HCT116 (cell line): ENCODE measurements around the gene PPP1CC. TPM values are rescaled to one million over a fixed set of nuclear protein-coding genes. Genes with fewer than 3 reads are reported as not detected.

Experiments
- ATAC-seq: fragments of 200-7000 bp; cut with Tn5 transposase; 2 replicates; pipeline ENCODE4 v1.9.1; 2020; ENCODE audit warnings: mild to moderate bottlenecking, moderate library complexity
- BruUV-seq: library from RNA; stranded (reverse); fragments of 400-500 nt; replicated peaks from 2 replicates; lab custom pipeline; 2021; lab: Mats Ljungman, UMichigan
- CTCF ChIA-PET: fragments of 300-600 bp; sonication (Branson Sonifier 250); formaldehyde crosslinking; loops from one replicate; lab custom pipeline; 2021; ENCODE audit warnings: antibody characterized with exemption; lab: Charles Lee
- POLR2A ChIA-PET: fragments of 300-600, 350-600 bp; sonication (Branson Sonifier 250); formaldehyde crosslinking; loops from one replicate; lab custom pipeline; 2021; ENCODE audit warnings: antibody characterized with exemption; lab: Charles Lee
- RAD21 ChIA-PET, 2 experiments: fragments of 300-600 bp; sonication (Branson Sonifier 250); formaldehyde crosslinking; loops; one replicate each; lab custom pipeline; 2023; ENCODE audit warnings: low total read pairs in 2 of 2; ENCODE audit not compliant: uncharacterized antibody in 2 of 2, unreplicated experiment in 2 of 2, low non-redundant PET in 1 of 2; lab: Charles Lee
- DNase-seq: peaks from one replicate; pipeline ENCODE4 v3.0.0-alpha.2; 2010; ENCODE audit warnings: low read depth, low spot score
- H2AFZ ChIP-seq: fragments of 200-600 bp; shearing (Covaris generic), sonication (generic); 2 replicates; pipeline ENCODE4 v1.6.1; 2017; ENCODE audit warnings: low read depth, mixed run types, mixed read lengths, antibody characterized with exemption, low read length; ENCODE audit not compliant: poor library complexity, severe bottlenecking
- H3K27ac ChIP-seq: 2 replicates; pipeline ENCODE4 v1.5.1; 2012; ENCODE audit warnings: low read depth, low read length
- H3K27me3 ChIP-seq: fragments of 200-600 bp; sonication (generic); 2 replicates; pipeline ENCODE4 v1.6.1; 2016; ENCODE audit warnings: mixed run types, low read length, mixed read lengths; ENCODE audit not compliant: insufficient read depth
- H3K36me3 ChIP-seq, 2 experiments: fragments of 200-500 bp in 1 of 2; fragments of 200-600 bp in 1 of 2; sonication (Bioruptor generic) in 1 of 2; sonication (generic) in 1 of 2; 2 replicates each; pipeline versions ENCODE4 v1.5.1 to v1.6.1; 2014 to 2016; ENCODE audit warnings: low read length in 2 of 2, inconsistent platforms in 1 of 2, mixed read lengths in 1 of 2, mixed run types in 1 of 2; ENCODE audit not compliant: insufficient read depth in 2 of 2, control insufficient read depth in 1 of 2
- H3K4me1 ChIP-seq, 2 experiments: fragments of 200-600 bp in 1 of 2; sonication (generic) in 1 of 2; 2 replicates each; pipeline versions ENCODE4 v1.5.1 to v1.6.1; 2012 to 2017; ENCODE audit warnings: low read length in 2 of 2, inconsistent platforms in 1 of 2, mild to moderate bottlenecking in 1 of 2, mixed read lengths in 1 of 2, mixed run types in 1 of 2, moderate library complexity in 1 of 2; ENCODE audit not compliant: insufficient read depth in 2 of 2, control insufficient read depth in 1 of 2
- H3K4me2 ChIP-seq: fragments of 200-600 bp; sonication (generic); 2 replicates; pipeline ENCODE4 v1.6.1; 2017; ENCODE audit warnings: mixed run types, low read length, mixed read lengths
- H3K4me3 ChIP-seq, 2 experiments: fragments of 200-600 bp in 1 of 2; sonication (generic) in 1 of 2; replicated peaks in 1 of 2; 2 replicates each; pipeline ENCODE4 v1.5.1; 2011 to 2016; ENCODE audit warnings: low read length in 2 of 2, control low read depth in 1 of 2, low read depth in 1 of 2, mild to moderate bottlenecking in 1 of 2, mixed read lengths in 1 of 2, mixed run types in 1 of 2
- H3K79me2 ChIP-seq: fragments of 200-600 bp; sonication (generic); 2 replicates; pipeline ENCODE4 v1.6.1; 2017; ENCODE audit warnings: mild to moderate bottlenecking, mixed run types, low read length, moderate library complexity, mixed read lengths; ENCODE audit not compliant: insufficient read depth
- H3K9ac ChIP-seq: fragments of 200-600 bp; sonication (generic); 2 replicates; pipeline ENCODE4 v1.6.1; 2016; ENCODE audit warnings: low read length, mixed read lengths
- H3K9me2 ChIP-seq: fragments of 200-600 bp; sonication (generic), shearing (Covaris generic); 2 replicates; pipeline ENCODE4 v1.6.1; 2017; ENCODE audit warnings: mixed run types, mild to moderate bottlenecking, moderate library complexity; ENCODE audit not compliant: insufficient read depth
- H3K9me3 ChIP-seq, 2 experiments: fragments of 200-500 bp in 1 of 2; fragments of 200-600 bp in 1 of 2; sonication (Bioruptor generic) in 1 of 2; sonication (generic) in 1 of 2; 2 replicates each; pipeline ENCODE4 v1.6.1; 2014 to 2017; ENCODE audit warnings: low read length in 2 of 2, mixed read lengths in 2 of 2, inconsistent platforms in 1 of 2, low read depth in 1 of 2, mild to moderate bottlenecking in 1 of 2, mixed run types in 1 of 2, moderate library complexity in 1 of 2; ENCODE audit not compliant: control insufficient read depth in 1 of 2, insufficient read depth in 1 of 2
- H4K20me1 ChIP-seq: fragments of 200-600 bp; sonication (generic), shearing (Covaris generic); 2 replicates; pipeline ENCODE4 v1.6.1; 2017; ENCODE audit warnings: mixed run types, mild to moderate bottlenecking, moderate library complexity; ENCODE audit not compliant: insufficient read depth
- CBX3 ChIP-seq: IDR thresholded peaks from 2 replicates; pipeline ENCODE4 v1.6.1; 2012; ENCODE audit warnings: low read depth
- FOSL1 ChIP-seq: IDR thresholded peaks from 2 replicates; pipeline ENCODE4 v1.6.1; 2012; ENCODE audit warnings: low read depth
- RAD21 ChIP-seq: IDR thresholded peaks from 2 replicates; pipeline ENCODE4 v1.6.1; 2012; ENCODE audit warnings: low read depth, mild to moderate bottlenecking
- SIN3A ChIP-seq: IDR thresholded peaks from 2 replicates; pipeline ENCODE4 v1.6.1; 2012; ENCODE audit warnings: low read depth
- SP1 ChIP-seq: IDR thresholded peaks from 2 replicates; pipeline ENCODE4 v1.6.1; 2012; ENCODE audit warnings: low read depth
- TCF7L2 ChIP-seq: IDR thresholded peaks from 2 replicates; pipeline ENCODE4 v1.7.0; 2011; ENCODE audit warnings: borderline replicate concordance, inconsistent platforms; ENCODE audit not compliant: insufficient read depth, insufficient read length; ENCODE audit errors: extremely low read depth
- YY1 ChIP-seq: IDR thresholded peaks from 2 replicates; pipeline ENCODE4 v1.6.1; 2011; ENCODE audit warnings: low read length, low read depth, moderate library complexity, mild to moderate bottlenecking; ENCODE audit not compliant: insufficient replicate concordance; ENCODE audit errors: extremely low read depth
- ZFX ChIP-seq: fragments of 450-650 bp; IDR thresholded peaks from 2 replicates; pipeline ENCODE4 v1.6.1; 2017
- intact Hi-C: fragments of 100-400 bp; cut with micrococcal nuclease; formaldehyde crosslinking; loops from 2 replicates; pipeline ENCODE4 v1.10.0; 2022
- total RNA-seq: library from RNA; stranded (reverse); gene quantifications from one replicate; pipeline ENCODE4 v1.2.1, GENCODE V29; 2021; ENCODE audit not compliant: unreplicated experiment

Gene PPP1CC
- total RNA-seq, 1 experiment from 2014 or later = 248 TPM

- no peaks in the 10 kb centered on the region for H3K36me3 ChIP-seq
- H2AFZ ChIP-seq = no peak overlapping the region
- H3K4me2 ChIP-seq = no peak overlapping the region
- no peak overlapping the region for H3K27ac ChIP-seq
- RAD21 ChIA-PET = no interaction called here
- no peak for TF ChIP-seq TCF7L2
- TF ChIP-seq SP1 = no peak
- TF ChIP-seq, all 23 proteins: peak for 0
- Histone ChIP-seq H3K4me3 (no peak overlapping the region), H3K9me3 (no peaks in the 10 kb centered on the region), H3K9me2 (no peaks in the 10 kb centered on the region), H3K27me3 (0 out of 2 replicates have a peak, but pooled peaks cover 5% of the 10 kb centered on the region), H4K20me1 (no peaks in the 10 kb centered on the region), H3K79me2 (no peaks in the 10 kb centered on the region), H3K9ac (no peak overlapping the region), H3K4me1 (no peaks in the 10 kb centered on the region)
- DNase-seq (no peak), ATAC-seq (no peak)
- POLR2A ChIA-PET = no interaction called here
- intact Hi-C loops = no loop called here
- CTCF ChIA-PET = no interaction called here
- no TSS peak for BruUV-seq
These were observed 56.3 kb downstream of the PPP1CC start for GRCh38 chr12:110686294-110686903.

GRCh38 chr12:110684312-110684836, 58.3 kb downstream of the PPP1CC start:
- Histone ChIP-seq H3K79me2 (no peaks in the 10 kb centered on the region), H3K36me3 (no peaks in the 10 kb centered on the region), H3K9me2 (no peaks in the 10 kb centered on the region), H3K4me3 (no peak overlapping the region), H3K4me1 (no peaks in the 10 kb centered on the region), H3K9ac (no peak overlapping the region), H3K4me2 (no peak overlapping the region), H2AFZ (no peak overlapping the region), H3K27ac (no peak overlapping the region), H3K9me3 (no peaks in the 10 kb centered on the region), H4K20me1 (no peaks in the 10 kb centered on the region), H3K27me3 (0 out of 2 replicates have a peak, but pooled peaks cover 5% of the 10 kb centered on the region)
- TF ChIP-seq SIN3A (no peak), TCF7L2 (no peak), ZFX (no peak), FOSL1 (no peak), CBX3 (no peak), YY1 (no peak), RAD21 (no peak)
- ChIA-PET CTCF (no interaction called here), RAD21 (no interaction called here), POLR2A (no interaction called here)
- no TSS peak for BruUV-seq
- ATAC-seq = no peak
- no peak for DNase-seq
- intact Hi-C loops = no loop called here
